AG10803 (cell line): ENCODE measurements around the gene TANGO2.

Source experiments
- DNase-seq: peaks from one replicate; pipeline ENCODE4 v3.0.0; 2010; ENCODE audit warnings: low read depth
- H3K4me3 ChIP-seq: 2 replicates; pipeline ENCODE4 v1.5.1; 2011; ENCODE audit warnings: mild to moderate bottlenecking, low read length, control low read depth
- CTCF ChIP-seq: conservative IDR thresholded peaks from 2 replicates; pipeline ENCODE4 v1.5.1; 2011; ENCODE audit warnings: mild to moderate bottlenecking, low read length, control low read depth, inconsistent platforms

The TANGO2 gene

GRCh38 chr22:20115691-20116375 lies 94.9 kb downstream of the TANGO2 start, which contains the start of gene RANBP1:
RANBP1 (plus strand) TSS chr22:20116104; CDS start chr22:20116185, 81 bp downstream.
- peak within 1 kb of the TSS; percentile 96 for H3K4me3 ChIP-seq
- no peak for DNase-seq
- TF ChIP-seq CTCF = no peak

GRCh38 chr22:20116376-20116950 lies 95.6 kb downstream of the TANGO2 start:
- peak overlapping the region; percentile 96 for H3K4me3 ChIP-seq
- TF ChIP-seq CTCF = no peak
- DNase-seq = no peak
